B cell (primary cell): ENCODE results near the gene CMTR1. TPM values are rescaled to one million over a fixed set of nuclear protein-coding genes. Genes with fewer than 3 reads are reported as not detected.

Experiments used
- ATAC-seq: fragments of 200-7000 bp; cut with Tn5 transposase; one replicate; pipeline ENCODE4 v1.10.0; 2021; ENCODE audit warnings: low read depth, mild to moderate bottlenecking, moderate number of reproducible peaks, moderate library complexity
- CTCF ChIA-PET: fragments of 350-600 bp; sonication (Branson Sonifier 250); formaldehyde crosslinking; loops from one replicate; lab custom pipeline; 2021; ENCODE audit warnings: antibody characterized with exemption, inconsistent platforms; lab: Charles Lee
- POLR2A ChIA-PET: fragments of 350-600 bp; sonication (Branson Sonifier 250); formaldehyde crosslinking; loops from one replicate; lab custom pipeline; 2021; ENCODE audit warnings: antibody characterized with exemption; lab: Charles Lee
- DNase-seq: peaks from one replicate; pipeline ENCODE4 v3.0.0; 2013
- H2AFZ ChIP-seq: 2 replicates; pipeline ENCODE4 v1.6.1; 2012; ENCODE audit warnings: mild to moderate bottlenecking, low read depth, low read length; ENCODE audit not compliant: insufficient read depth, poor library complexity, severe bottlenecking
- H3K27ac ChIP-seq, 2 donors: 1 replicate in 1 of 2; 2 replicates in 1 of 2; pipeline ENCODE4 v1.5.1; 2012 to 2013; ENCODE audit warnings: low read length in 2 of 2, mild to moderate bottlenecking in 2 of 2, moderate library complexity in 1 of 2
- H3K27me3 ChIP-seq, 4 experiments: fragments of 200-600 bp in 1 of 4; sonication (generic) in 1 of 4; replicated peaks in 1 of 4; 1 replicate in 2 of 4; 2 replicates in 2 of 4; pipeline versions ENCODE4 v1.6.1 to v1.7.0; 2013 to 2016; ENCODE audit warnings: low read length in 3 of 4, mild to moderate bottlenecking in 2 of 4, mixed read lengths in 1 of 4, moderate library complexity in 1 of 4; ENCODE audit not compliant: insufficient read depth in 4 of 4, control insufficient read depth in 3 of 4; ENCODE audit errors: control extremely low read depth in 1 of 4
- H3K36me3 ChIP-seq, 2 experiments: replicated peaks in 1 of 2; 1 replicate in 1 of 2; 2 replicates in 1 of 2; pipeline versions ENCODE4 v1.6.1 to v1.7.1; 2013; ENCODE audit warnings: low read length in 1 of 2; ENCODE audit not compliant: insufficient read depth in 2 of 2, control insufficient read depth in 1 of 2; ENCODE audit errors: control extremely low read depth in 1 of 2, extremely low read depth in 1 of 2
- H3K4me1 ChIP-seq, 2 donors: fragments of 200-600 bp in 1 of 2; sonication (generic) in 1 of 2; 1 replicate in 1 of 2; 2 replicates in 1 of 2; pipeline versions ENCODE4 v1.5.1 to v1.6.1; 2013 to 2017; ENCODE audit warnings: low read length in 2 of 2; ENCODE audit not compliant: control insufficient read depth in 2 of 2, insufficient read depth in 2 of 2
- H3K4me2 ChIP-seq: replicated peaks from 2 replicates; pipeline ENCODE3; 2012; ENCODE audit warnings: mild to moderate bottlenecking, low read depth, low read length; ENCODE audit not compliant: poor library complexity, severe bottlenecking
- H3K4me3 ChIP-seq, 5 experiments: fragments of 200-600 bp in 1 of 5; sonication (generic) in 1 of 5; 1 replicate in 3 of 5; 2 replicates in 2 of 5; pipeline versions ENCODE4 v1.5.1 to v1.7.0; 2011 to 2016; ENCODE audit warnings: low read length in 4 of 5, mild to moderate bottlenecking in 4 of 5, low read depth in 2 of 5, control low read depth in 1 of 5, moderate library complexity in 1 of 5; ENCODE audit not compliant: insufficient read depth in 1 of 5; ENCODE audit errors: control extremely low read depth in 1 of 5, extremely low read depth in 1 of 5
- H3K79me2 ChIP-seq: fragments of 200-600 bp; sonication (generic); one replicate; pipeline ENCODE4 v1.6.0; 2016; ENCODE audit warnings: low read length; ENCODE audit not compliant: control insufficient read depth, insufficient read depth
- H3K9ac ChIP-seq: fragments of 200-600 bp; sonication (generic); 2 replicates; pipeline ENCODE4 v1.6.1; 2017; ENCODE audit warnings: mild to moderate bottlenecking, low read length, moderate library complexity
- H3K9me3 ChIP-seq, 3 donors: one replicate each; pipeline versions ENCODE4 v1.6.1 to v1.7.1; 2013; ENCODE audit warnings: low read length in 2 of 3; ENCODE audit not compliant: control insufficient read depth in 2 of 3, insufficient read depth in 1 of 3; ENCODE audit errors: control extremely low read depth in 1 of 3
- H4K20me1 ChIP-seq: 2 replicates; pipeline ENCODE4 v1.6.0; 2012; ENCODE audit warnings: mild to moderate bottlenecking, low read length; ENCODE audit not compliant: insufficient read depth, control insufficient read depth, poor library complexity, severe bottlenecking
- H3K27ac Mint-ChIP-seq: one replicate; pipeline ENCODE4 v1.8.0; 2021; ENCODE audit warnings: mixed read lengths
- H3K27me3 Mint-ChIP-seq: one replicate; pipeline ENCODE4 v1.8.0; 2021; ENCODE audit warnings: mixed read lengths
- H3K4me1 Mint-ChIP-seq: one replicate; pipeline ENCODE4 v1.8.0; 2021; ENCODE audit warnings: mixed read lengths
- H3K4me3 Mint-ChIP-seq: one replicate; pipeline ENCODE4 v1.8.0; 2021; ENCODE audit warnings: mixed read lengths
- H3K9me3 Mint-ChIP-seq: one replicate; pipeline ENCODE4 v1.8.0; 2022; ENCODE audit warnings: mixed read lengths; ENCODE audit not compliant: insufficient read depth
- EZH2 ChIP-seq: IDR thresholded peaks from 2 replicates; pipeline ENCODE4 v1.6.1; 2012; ENCODE audit warnings: borderline replicate concordance, low read depth, mild to moderate bottlenecking, moderate library complexity, low read length; ENCODE audit not compliant: insufficient read depth, poor library complexity, severe bottlenecking
- WGBS: methylation state at CpG from one replicate; pipeline ENCODE4 v1.1.5; 2013; ENCODE audit warnings: missing lambda C conversion rate; ENCODE audit not compliant: insufficient coverage; 5-methylcytosine and 5-hydroxymethylcytosine counted together
- intact Hi-C: fragments of 100-400 bp; cut with micrococcal nuclease; formaldehyde crosslinking; loops from one replicate; pipeline ENCODE4 v1.10.0; 2022
- polyA plus RNA-seq: library from polyadenylated mRNA; depleted of rRNA; stranded (reverse); fragments of >200 nt; gene quantifications from 2 replicates; pipeline ENCODE4 v1.2.3, GENCODE V29; 2012
- total RNA-seq, 2 donors: library from RNA; stranded (reverse); fragments of 120-200 nt in 1 of 2; gene quantifications; 1 replicate in 1 of 2; 2 replicates in 1 of 2; pipeline versions ENCODE4 v1.2.3 to v1.2.4, GENCODE V29; 2013 to 2022
- TF ChIP-seq, protein P1 (sequence below): fragments of 200-600 bp; IDR thresholded peaks from one replicate; pipeline ENCODE4 v1.8.0; 2022; ENCODE audit warnings: antibody characterized with exemption, mild to moderate bottlenecking

Gene CMTR1
- total and polyA plus RNA-seq, 2 donors (not counting 1 experiment from before 2014, with no cell fraction given): 46.0 to 82.9 TPM

DNA sequence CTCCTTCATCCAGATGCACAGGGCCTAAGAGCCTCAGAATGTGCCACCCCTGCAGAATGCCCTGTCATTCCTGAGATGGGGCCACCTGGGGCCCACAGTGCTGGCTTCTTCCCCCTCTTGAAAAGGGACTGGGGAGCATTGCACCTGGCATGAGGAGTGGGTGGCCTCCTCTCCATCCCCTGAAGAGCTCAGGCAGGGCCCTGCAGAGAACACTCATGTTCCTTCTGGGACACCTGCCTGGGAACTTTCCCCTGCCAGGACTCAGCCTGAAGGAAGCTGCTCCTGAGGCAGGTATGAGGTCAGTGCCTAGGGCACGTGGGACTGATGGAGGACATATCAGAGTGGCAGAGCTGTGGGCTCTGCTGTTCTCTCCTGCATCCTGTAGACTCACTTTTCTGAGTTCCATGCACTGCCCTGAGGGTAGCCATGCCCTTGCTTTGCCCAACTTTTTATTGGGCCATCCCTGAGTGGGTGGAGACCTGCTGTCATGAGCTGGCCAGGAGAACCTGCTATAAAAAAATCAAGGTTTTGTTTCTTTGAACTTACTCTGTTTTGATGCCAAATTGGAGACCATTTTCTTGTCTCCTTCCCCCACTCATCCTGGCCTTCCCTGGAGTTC lies 47.2 kb downstream of the CMTR1 start:
- Histone ChIP-seq H3K36me3 (peaks cover 0 to 85% of the 10 kb centered on the region in 2 experiments), H3K4me1 (peaks cover 0 to 8% of the 10 kb centered on the region in 2 donors), H3K27ac (no peak overlapping the region), H3K79me2 (no peaks in the 10 kb centered on the region), H2AFZ (no peak overlapping the region), H3K4me2 (no peak overlapping the region), H3K9ac (no peak overlapping the region), H3K27me3 (no peaks in the 10 kb centered on the region), H3K4me3 (no peak overlapping the region), H3K9me3 (no peaks in the 10 kb centered on the region), H4K20me1 (peaks cover 5% of the 10 kb centered on the region)
- intact Hi-C loops: loop anchor here (5.0 kb wide), 1 partner anchor 1012 kb away; no protein-coding TSS in a partner anchor
- ChIA-PET CTCF (interaction anchor here (0.6 to 1.7 kb wide), 4 partner anchors 43 to 212 kb away, joined by 3 to 9 read pairs (median 4); no protein-coding TSS in a partner anchor), POLR2A (interaction anchor here (0.8 kb wide), 1 partner anchor 78 kb away, joined by 9 read pairs; no protein-coding TSS in a partner anchor)
- Mint-ChIP-seq H3K27ac (no peak overlapping the region), H3K9me3 (no peaks in the 10 kb centered on the region), H3K4me1 (no peaks in the 10 kb centered on the region), H3K27me3 (no peaks in the 10 kb centered on the region), H3K4me3 (no peak overlapping the region)
- WGBS: 100% methylated on average over 1 of the region's 1 CpG
- DNase-seq: no peak
- TF ChIP-seq, protein P1, sequence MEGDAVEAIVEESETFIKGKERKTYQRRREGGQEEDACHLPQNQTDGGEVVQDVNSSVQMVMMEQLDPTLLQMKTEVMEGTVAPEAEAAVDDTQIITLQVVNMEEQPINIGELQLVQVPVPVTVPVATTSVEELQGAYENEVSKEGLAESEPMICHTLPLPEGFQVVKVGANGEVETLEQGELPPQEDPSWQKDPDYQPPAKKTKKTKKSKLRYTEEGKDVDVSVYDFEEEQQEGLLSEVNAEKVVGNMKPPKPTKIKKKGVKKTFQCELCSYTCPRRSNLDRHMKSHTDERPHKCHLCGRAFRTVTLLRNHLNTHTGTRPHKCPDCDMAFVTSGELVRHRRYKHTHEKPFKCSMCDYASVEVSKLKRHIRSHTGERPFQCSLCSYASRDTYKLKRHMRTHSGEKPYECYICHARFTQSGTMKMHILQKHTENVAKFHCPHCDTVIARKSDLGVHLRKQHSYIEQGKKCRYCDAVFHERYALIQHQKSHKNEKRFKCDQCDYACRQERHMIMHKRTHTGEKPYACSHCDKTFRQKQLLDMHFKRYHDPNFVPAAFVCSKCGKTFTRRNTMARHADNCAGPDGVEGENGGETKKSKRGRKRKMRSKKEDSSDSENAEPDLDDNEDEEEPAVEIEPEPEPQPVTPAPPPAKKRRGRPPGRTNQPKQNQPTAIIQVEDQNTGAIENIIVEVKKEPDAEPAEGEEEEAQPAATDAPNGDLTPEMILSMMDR: no peak
- TF ChIP-seq EZH2: no peak
- no peak for ATAC-seq

DNA sequence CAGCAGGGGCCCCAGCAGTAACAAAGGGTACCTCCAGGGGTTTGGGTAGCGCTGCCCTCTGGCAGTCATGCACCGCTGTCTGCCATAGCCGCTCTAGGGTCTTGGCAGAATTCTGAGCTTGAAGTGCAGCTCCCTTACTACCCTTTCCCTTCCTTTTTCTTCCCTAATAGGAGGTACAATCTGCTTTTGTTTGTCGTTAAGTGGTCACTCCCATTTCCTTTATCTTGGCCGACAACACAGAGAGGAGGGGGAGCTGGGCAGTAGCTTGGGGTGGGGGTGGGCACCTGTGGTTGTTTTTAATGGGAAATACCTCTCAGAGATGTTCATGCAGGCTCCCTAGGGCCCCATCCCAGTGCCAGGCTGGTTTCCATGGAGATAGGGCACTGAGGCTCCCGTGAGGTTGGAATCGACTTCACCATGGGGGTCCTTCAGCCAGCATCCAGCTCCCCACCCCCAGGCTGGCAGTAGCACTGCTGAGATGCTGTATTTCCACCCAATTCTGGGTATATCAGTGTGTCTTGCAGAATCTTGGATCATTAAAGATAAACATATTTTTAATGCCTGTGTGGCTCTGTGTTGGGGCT lies 48.0 kb downstream of the CMTR1 start:
- Mint-ChIP-seq H3K9me3 (no peaks in the 10 kb centered on the region), H3K27me3 (no peaks in the 10 kb centered on the region), H3K4me3 (no peak overlapping the region), H3K27ac (no peak overlapping the region), H3K4me1 (peaks cover 1% of the 10 kb centered on the region)
- ATAC-seq: no peak
- H3K9me3 ChIP-seq: no peaks in the 10 kb centered on the region
- H3K9ac ChIP-seq: no peak overlapping the region
- H3K79me2 ChIP-seq: no peaks in the 10 kb centered on the region
- ChIA-PET POLR2A (interaction anchor here (0.8 kb wide), 1 partner anchor 77 kb away, joined by 9 read pairs; no protein-coding TSS in a partner anchor), CTCF (interaction anchor here (0.6 to 1.8 kb wide), 7 partner anchors 82 to 1013 kb away, joined by 3 to 9 read pairs (median 3); no protein-coding TSS in a partner anchor)
- peaks cover 0 to 8% of the 10 kb centered on the region in 2 donors for H3K4me1 ChIP-seq
- no peaks in the 10 kb centered on the region for H3K27me3 ChIP-seq
- intact Hi-C loops: loop anchor here (5.0 kb wide), 1 partner anchor 1011 kb away; no protein-coding TSS in a partner anchor
- H3K4me2 ChIP-seq: no peak overlapping the region
- TF ChIP-seq, protein P1: no peak
- TF ChIP-seq EZH2: no peak
- peaks cover 0 to 77% of the 10 kb centered on the region in 2 experiments for H3K36me3 ChIP-seq
- no peak for DNase-seq
- no peak overlapping the region for H3K27ac ChIP-seq
- H3K4me3 ChIP-seq: no peak overlapping the region
- no peak overlapping the region for H2AFZ ChIP-seq
- H4K20me1 ChIP-seq: peaks cover 5% of the 10 kb centered on the region
- 93% methylated on average over 3 of the region's 7 CpGs for WGBS
